Fibroblast of skin of scalp (primary cell): ENCODE results near the gene TRIO.
A peak's percentile ranks its signal among the peaks of the same experiment; 100 is the strongest.

Experiments
- DNase-seq: peaks from one replicate; pipeline ENCODE4 v3.0.0-alpha.2; 2013

TRIO gene

GRCh38 chr5:14491015-14491915 is 348.1 kb downstream of the TRIO start:
- peak; percentile 84 for DNase-seq

GRCh38 chr5:14492331-14492964 is 349.3 kb downstream of the TRIO start:
- no peak for DNase-seq

GRCh38 chr5:14495301-14495700 is 352.2 kb downstream of the TRIO start:
- DNase-seq = no peak

GRCh38 chr5:14497311-14497710 is 354.2 kb downstream of the TRIO start:
- no peak for DNase-seq

- no peak for DNase-seq
Observed at GRCh38 chr5:14501353-14502293, 358.5 kb downstream of the TRIO start.

DNA sequence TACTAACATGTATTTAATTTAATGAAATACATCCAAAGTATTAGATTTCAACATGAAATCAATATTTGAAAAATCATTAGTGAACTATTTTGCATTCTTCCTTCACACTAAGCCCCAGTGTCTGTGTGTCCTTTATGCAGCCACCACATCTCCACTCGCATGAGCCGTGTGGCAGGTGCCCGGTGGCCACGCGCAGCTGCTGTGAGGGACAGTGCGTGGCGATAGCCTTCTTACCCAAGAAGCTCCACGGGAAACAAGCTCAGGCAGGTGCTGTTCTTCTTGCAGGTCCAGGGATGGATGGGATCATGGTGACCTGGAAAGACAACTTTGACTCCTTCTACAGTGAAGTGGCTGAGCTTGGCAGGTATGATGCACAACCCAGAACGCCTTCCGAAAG is 359.1 kb downstream of the TRIO start:
- no peak for DNase-seq

GRCh38 chr5:14503017-14503680 is 360.0 kb downstream of the TRIO start:
- DNase-seq = no peak

- DNase-seq = no peak
Observed at GRCh38 chr5:14503681-14504331, 360.7 kb downstream of the TRIO start.

DNA sequence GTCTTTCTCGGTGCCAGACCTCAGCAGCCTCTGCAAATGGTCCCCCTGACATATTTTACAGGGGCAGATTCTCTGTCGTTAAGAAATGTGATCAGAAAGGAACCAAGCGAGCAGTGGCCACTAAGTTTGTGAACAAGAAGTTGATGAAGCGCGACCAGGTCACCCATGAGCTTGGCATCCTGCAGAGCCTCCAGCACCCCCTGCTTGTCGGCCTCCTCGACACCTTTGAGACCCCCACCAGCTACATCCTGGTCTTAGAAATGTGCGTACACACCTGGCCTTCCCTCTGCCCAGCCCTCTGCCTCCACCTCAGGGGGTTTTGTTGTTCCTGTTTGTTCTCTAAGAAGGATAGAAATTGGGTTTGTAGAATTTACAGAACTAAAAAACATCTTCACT is 361.2 kb downstream of the TRIO start:
- no peak for DNase-seq

GRCh38 chr5:14504816-14505215 is 361.7 kb downstream of the TRIO start:
- DNase-seq = no peak

GRCh38 chr5:14505310-14506139 is 362.4 kb downstream of the TRIO start:
- DNase-seq = no peak

DNA sequence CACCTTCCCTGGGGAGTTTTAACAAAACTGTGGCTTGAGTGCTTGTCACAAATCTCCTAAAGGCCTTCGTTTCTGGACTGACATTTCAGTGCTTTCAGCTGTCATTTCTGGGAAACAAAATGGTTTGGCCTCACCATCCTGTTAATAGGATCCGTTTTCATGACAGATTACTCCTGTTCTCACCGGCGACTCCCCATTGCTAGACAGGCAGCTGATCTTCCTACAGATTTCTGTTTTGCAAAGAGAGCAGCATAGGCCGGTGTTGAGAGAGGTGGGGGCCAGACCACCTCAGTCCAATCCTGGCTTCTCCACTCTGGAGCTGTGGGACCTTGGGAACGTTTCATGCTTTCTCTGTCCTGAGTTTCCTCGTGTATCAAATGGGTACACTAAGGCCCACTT is 363.0 kb downstream of the TRIO start:
- DNase-seq = no peak

DNA sequence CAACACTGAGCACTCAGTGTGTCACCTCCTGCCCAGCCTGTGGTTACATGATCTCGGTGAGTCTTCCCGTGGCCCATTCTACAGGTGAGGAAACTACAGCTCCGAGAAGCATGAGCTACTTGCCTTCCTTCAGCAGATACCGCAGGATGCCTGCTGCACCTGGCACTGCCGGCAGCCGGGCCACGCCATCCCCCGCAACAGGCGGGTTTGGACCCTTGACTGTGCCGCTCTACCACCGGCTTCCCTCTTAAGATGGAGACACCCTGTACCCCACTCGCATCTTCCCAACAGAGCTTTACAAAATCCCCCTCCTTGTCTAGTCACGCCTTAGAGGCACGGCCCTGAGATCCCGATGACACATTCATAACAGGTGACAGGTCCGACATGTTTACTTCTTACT is 363.5 kb downstream of the TRIO start:
- no peak for DNase-seq

DNA sequence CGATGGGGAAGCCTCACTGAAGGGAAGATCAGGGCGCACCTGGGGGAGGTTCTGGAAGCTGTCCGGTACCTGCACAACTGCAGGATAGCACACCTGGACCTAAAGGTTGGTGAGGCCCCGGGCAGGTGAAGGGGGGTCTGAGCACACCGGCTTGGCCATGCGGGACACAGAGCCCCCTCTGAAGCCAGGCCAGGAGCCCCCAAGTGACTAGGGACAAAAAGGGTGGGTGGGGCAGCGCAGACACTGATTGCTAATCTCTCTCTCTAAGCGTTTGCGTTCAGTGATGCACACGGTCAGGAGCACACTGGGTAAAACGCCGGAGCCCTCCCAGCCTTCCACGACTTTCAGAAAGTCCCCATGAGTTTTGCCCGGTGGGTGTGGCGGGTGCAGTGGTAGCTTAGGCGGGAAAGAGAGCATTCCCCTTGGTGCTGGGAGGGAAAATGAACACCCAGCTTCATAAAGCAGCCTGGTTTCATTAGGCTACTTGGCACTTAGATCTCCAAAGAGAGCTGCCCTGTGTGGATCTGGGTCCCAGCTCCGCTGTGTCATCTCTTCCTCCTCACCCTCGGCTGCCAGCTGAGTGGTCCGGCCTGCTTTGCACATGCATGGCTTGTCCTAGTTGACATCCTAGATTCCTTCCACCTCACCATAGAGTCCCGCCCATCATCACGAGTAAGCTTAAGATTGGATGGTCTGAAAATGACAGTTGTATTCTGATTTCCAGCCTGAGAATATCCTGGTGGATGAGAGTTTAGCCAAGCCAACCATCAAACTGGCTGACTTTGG is 364.2 kb downstream of the TRIO start:
- DNase-seq = no peak

GRCh38 chr5:14508046-14508445 is 364.9 kb downstream of the TRIO start:
- DNase-seq = no peak

DNA sequence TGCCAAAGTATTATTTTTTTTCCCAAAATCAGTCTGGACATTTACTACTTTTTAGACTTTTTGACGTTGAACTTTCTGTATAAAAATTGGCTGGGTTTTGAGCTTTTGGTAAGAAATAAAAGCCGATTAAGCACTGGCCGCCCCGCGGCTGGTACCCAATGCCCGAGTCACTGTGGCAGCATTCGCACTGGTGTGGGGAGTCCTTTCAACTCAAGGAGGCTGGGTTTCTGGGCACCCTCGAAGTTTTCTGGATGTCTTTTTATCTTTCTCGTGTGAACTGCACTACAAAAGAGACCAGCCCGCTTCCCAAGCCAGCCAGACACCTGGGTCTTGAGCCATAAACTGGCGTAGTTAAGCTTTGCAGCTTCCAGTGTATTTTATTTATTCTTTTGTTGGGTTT is 366.4 kb downstream of the TRIO start:
- no peak for DNase-seq

DNA sequence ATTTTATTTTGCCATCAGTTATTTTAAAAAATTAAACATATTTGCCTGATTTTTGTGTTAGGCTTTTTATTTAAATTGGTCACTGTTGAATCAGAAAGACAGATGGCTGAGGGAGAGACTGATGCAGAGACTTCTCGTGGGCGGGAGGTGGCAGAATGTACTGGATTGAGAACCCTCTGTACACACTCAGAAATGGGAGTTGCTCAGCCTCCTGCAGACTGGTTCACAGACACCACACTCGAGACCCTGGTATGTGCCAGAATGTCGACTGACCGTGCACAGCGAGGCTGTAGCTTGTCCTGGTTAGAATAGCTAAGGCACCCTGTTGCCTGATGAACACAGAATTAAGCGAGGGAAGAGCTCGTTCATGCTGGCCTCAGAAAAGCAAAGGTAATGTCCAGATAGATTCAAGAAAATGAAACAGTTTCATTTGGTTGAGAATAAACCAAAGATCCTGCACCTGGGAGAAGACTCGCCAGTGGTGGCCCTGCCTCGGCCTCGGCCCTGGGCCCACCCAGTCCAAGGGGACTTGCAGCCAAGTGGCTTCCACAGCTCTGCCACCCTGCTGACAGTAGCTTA is 367.1 kb downstream of the TRIO start:
- no peak for DNase-seq

- DNase-seq = no peak
Observed at GRCh38 chr5:14510880-14511279, 367.7 kb downstream of the TRIO start.

DNA sequence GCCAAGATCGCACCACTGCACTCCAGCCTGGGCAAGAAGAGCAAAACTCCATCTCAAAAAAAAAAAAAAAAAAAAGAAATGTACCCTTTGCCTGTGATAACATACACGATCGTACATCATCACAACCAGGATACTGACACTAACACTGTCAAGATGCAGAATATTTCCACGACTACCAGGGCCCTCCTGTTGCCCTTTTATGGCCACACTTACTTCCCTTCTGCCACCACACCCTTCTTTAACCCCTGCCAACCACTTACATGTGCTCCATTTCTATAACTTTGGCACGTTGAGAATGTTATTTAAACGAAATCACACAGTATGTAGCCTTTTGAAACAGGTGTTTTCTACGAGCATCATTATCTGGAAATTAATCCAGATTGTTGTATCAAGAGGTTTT is 369.4 kb downstream of the TRIO start:
- DNase-seq = no peak

DNA sequence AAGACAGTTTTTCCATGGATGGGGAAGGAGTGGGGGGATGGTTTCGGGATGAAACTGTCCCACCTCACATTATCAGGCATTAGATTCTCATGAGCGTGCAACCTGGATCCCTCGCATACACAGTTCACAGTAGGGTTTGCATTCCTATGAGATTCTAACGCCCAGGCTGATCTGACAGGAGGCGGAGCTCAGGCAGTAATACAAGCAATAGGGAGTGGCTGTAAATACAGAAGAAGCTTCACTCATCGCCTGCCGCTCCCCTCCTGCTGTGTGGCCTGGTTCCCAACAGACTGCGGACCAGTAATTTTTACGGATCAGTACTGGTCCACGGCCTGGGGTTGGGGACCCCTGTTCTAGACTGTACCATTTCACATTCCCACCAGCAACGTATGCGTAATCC is 370.1 kb downstream of the TRIO start:
- peak; percentile 20 for DNase-seq
